Cerebellar nuclear complex (tissue), 1 donor: Measurements from ENCODE around the gene FCN1.

Experiments
- DNase-seq, 2 experiments: peaks; one replicate each; lab custom pipeline; 2025; lab: John Stamatoyannopoulos, UW

Gene FCN1

GRCh38 chr9:134913713-134914500 is 3.8 kb downstream of the FCN1 start:
- no peak for DNase-seq

GRCh38 chr9:134913041-134913712 is 4.5 kb downstream of the FCN1 start:
- DNase-seq = no peak

GRCh38 chr9:134912126-134912840 is 5.4 kb downstream of the FCN1 start:
- no peak for DNase-seq

- no peak for DNase-seq
Observed at GRCh38 chr9:134909511-134910481, 7.9 kb downstream of the FCN1 start.

GRCh38 chr9:134908524-134909309 is 9.0 kb downstream of the FCN1 start:
- no peak for DNase-seq

- no peak for DNase-seq
Observed at GRCh38 chr9:134902936-134903335, 14.8 kb downstream of the FCN1 start.

- no peak for DNase-seq
Observed at GRCh38 chr9:134899818-134900217, 17.9 kb downstream of the FCN1 start.

GRCh38 chr9:134899168-134899567 is 18.5 kb downstream of the FCN1 start:
- no peak for DNase-seq

- no peak for DNase-seq
Observed at GRCh38 chr9:134898319-134898718, 19.4 kb downstream of the FCN1 start.

- DNase-seq = no peak
Observed at GRCh38 chr9:134897584-134898170, 20.0 kb downstream of the FCN1 start.

GRCh38 chr9:134896834-134897583 is 20.7 kb downstream of the FCN1 start:
- no peak for DNase-seq

GRCh38 chr9:134895908-134896833 is 21.5 kb downstream of the FCN1 start:
- no peak for DNase-seq

GRCh38 chr9:134895567-134895907 is 22.2 kb downstream of the FCN1 start:
- DNase-seq = no peak

GRCh38 chr9:134895097-134895496 is 22.6 kb downstream of the FCN1 start:
- no peak for DNase-seq

- no peak for DNase-seq
Observed at GRCh38 chr9:134894136-134894860, 23.4 kb downstream of the FCN1 start.

GRCh38 chr9:134892820-134893420 is 24.8 kb downstream of the FCN1 start:
- DNase-seq = no peak

- DNase-seq = no peak
Observed at GRCh38 chr9:134892221-134892620, 25.5 kb downstream of the FCN1 start.

GRCh38 chr9:134891713-134892112 is 26.0 kb downstream of the FCN1 start:
- no peak for DNase-seq
